GM18868 (cell line): ENCODE measurements around the gene NBAS.
"Not testable (repeated sequence)": the region's sequence is repeated elsewhere in the genome, so short reads cannot be mapped to it uniquely, and the experiment has no call there.

Experiments used
- ATAC-seq: cut with Tn5 transposase; IDR thresholded peaks from one replicate; pipeline ENCODE4 v1.9.1; 2021; ENCODE audit warnings: mild to moderate bottlenecking, moderate library complexity; ENCODE audit not compliant: unreplicated experiment

The NBAS gene

DNA sequence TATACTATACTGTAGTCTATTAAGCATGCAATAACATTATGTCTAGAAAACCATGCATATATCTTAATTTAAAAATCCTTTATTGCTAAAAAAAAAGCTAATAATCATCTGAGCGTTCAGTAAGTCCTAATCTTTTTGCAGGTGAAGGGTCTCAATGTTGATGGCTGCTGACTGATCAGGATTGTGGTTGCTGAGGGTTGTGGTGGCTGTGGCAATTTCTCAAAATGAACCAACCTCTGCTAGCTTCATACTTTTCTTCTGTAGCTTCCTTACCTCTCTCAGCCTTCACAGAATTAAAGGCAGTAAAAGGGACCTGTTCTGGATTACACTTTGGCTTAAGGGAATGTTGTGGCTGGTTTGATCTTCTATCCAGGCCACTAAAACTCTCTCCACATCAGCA is 235.8 kb downstream of the NBAS start:
- no peak for ATAC-seq

DNA sequence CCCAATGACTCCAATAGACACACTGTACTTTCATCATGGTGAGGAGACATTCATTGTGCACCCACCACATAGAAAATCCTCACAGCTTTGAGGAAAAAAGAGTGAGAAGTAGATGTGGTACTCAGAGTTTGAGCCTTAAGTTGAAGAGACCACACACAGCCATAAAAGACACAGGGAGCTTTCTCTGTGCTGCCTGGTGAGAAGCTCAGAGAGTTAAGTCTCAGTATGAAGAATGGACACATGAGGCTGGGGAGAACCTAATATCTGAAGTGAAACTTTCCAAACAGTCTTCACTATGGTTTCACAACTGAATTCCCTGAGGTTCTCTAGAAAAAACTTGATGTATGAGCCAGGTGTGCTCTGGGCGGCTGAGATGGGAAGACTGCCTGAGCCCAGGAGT is 237.9 kb downstream of the NBAS start:
- ATAC-seq, result no peak

GRCh38 chr2:15321481-15321880 is 239.7 kb downstream of the NBAS start:
- not testable (repeated sequence) for ATAC-seq

- ATAC-seq, result no peak
These were observed 244.7 kb downstream of the NBAS start for GRCh38 chr2:15316370-15316814.

DNA sequence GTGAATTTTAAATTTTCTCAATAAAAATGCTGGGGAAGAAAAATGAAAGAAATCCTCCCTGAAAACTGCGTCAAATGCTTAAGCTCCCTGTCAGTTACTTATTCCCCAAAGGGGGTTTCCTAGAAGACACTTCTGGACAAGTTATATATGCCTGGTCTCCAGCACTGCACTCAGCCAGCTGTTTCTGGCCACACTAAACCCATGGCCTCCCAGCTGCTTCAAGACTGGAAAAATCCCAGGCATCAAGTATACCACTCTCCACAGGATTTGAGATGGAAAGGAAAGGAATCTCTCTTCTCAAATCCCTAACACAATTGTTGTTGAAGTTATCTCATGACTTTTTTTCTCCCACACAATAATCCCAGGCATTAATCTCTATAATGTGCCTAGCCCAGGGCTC is 245.7 kb downstream of the NBAS start:
- no peak for ATAC-seq

DNA sequence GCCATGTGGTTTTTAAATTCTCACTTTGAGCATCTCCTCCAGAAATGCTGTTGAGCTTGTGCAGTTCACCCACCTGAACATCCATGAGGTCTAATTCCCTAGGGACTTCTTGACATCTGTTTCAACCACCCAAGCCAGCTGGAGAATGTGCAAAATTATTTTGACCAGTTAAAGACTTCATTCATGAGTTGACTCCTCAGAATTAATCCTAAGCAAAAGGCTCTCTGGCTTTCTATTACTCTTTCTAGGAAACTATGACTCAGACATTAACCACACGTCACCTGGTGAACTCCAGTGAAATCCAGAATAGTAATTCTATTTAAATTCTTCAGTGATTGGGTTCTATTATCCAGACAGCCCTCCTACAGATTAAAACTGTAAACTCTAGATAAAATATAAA is 247.5 kb downstream of the NBAS start:
- ATAC-seq, result peak; percentile 92

GRCh38 chr2:15311926-15312325 is 249.2 kb downstream of the NBAS start:
- no peak for ATAC-seq

GRCh38 chr2:15311201-15311907 is 249.8 kb downstream of the NBAS start:
- ATAC-seq, result peak; percentile 42

DNA sequence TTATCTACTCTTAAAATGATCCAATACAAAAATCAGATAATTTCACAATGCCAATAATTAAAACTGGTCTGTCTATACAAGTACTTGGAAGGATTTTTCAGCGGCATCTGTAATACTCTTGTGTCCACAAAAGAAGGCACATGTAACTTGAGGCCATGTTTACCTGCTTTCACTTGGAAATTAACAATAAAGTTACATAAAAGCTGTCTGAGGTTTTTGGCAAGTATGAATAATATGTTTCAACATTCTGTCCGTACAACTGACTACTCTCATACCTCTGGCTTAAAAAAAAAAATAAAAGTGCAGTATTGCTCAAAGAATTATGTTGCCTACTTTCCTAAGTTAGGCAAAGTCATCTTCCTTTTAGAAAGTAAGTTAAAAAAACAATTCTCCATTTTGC is 253.6 kb downstream of the NBAS start:
- ATAC-seq, result no peak

DNA sequence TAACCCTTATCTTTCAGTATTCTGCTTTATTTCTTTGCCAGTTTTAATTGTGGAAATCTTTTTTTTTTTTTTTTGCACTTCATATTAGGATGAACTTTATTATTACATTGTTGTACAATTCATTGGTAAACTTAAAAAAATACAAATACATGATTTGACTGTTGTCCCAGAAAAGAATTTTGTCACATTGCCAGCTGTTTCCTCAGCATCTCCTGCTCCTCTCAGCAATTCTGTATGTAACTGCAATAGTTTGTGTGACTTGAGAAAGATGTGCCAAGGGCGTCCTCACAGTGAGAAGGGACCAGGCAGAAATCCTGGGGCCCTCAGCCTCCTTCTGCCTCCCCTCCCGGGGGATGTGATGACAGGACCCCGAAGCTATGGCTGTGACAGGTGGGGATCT is 254.4 kb downstream of the NBAS start:
- ATAC-seq, result no peak

DNA sequence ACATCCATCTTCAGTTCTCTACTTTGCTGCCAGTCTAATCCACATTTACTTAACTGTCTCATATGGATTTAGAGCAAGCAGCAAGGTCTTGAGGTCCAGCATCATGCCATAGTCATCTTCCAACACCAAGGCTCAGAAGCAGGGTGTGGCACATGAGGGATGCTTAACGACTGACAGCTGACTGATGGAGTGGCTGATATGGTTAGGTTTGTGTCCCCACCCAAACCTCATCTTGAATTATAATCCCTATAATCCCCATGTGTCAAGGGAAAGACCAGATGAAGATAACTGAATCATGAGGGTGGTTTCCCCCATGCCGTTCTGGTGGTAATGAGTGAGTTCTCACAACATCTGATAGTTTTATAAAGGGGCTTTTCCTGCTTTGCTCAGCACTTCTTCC is 257.3 kb downstream of the NBAS start:
- no peak for ATAC-seq

GRCh38 chr2:15302154-15302553 is 259.0 kb downstream of the NBAS start:
- no peak for ATAC-seq

- ATAC-seq, result no peak
These were observed 260.2 kb downstream of the NBAS start for GRCh38 chr2:15300624-15301573.

- ATAC-seq, result no peak
These were observed 261.1 kb downstream of the NBAS start for GRCh38 chr2:15299904-15300520.

GRCh38 chr2:15298770-15299169 is 262.4 kb downstream of the NBAS start:
- ATAC-seq, result no peak

GRCh38 chr2:15293262-15293937 is 267.7 kb downstream of the NBAS start:
- no peak for ATAC-seq

DNA sequence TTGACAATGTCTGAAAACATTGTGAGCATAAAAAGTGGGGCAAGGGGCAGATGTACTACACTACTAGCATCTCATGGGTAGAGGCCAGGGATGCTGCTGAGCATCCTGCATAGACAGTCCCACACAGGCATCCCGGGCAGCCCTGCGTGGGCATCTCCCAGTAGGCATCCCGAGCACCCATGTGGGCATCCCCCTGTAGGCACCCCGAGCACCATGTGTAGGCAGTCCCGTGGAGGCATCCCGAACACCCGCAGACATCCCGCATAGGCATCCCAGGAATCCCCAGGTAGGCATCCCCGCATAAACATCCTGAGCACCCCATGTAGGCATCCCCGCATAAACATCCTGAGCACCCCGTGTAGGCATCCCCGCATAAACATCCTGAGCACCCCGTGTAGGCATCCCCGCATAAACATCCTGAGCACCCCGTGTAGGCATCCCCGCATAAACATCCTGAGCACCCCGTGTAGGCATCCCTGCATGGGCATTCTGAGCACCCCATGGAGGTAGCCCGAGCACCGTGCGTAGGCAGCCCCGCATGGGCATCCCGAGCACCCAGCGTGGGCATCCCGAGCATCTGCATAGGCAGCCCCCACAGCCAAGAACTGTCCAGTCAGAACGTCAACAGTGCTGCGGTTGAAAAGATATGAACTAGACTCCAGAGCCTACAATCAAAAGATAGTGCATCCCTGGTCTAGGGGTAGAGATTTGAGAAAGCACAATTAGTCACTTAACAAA is 273.5 kb downstream of the NBAS start:
- no peak for ATAC-seq

DNA sequence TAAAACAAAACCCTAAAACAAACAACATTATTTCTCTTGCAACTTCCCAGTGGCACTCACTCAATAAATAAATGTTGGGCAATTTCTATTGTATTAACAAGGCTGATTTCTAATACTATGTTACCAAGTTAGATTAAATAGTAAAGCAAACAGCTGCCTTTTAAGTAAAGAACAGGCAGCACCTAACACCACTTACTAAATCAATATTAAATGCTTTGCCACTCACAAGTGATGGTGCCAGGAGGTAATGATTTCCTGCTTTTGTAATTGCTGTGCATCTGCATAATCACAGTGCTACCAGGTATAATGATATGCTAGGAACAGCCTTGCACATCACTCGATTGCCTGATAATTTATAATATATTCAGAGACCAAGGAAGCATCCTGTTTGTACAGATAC is 276.5 kb downstream of the NBAS start:
- no peak for ATAC-seq

DNA sequence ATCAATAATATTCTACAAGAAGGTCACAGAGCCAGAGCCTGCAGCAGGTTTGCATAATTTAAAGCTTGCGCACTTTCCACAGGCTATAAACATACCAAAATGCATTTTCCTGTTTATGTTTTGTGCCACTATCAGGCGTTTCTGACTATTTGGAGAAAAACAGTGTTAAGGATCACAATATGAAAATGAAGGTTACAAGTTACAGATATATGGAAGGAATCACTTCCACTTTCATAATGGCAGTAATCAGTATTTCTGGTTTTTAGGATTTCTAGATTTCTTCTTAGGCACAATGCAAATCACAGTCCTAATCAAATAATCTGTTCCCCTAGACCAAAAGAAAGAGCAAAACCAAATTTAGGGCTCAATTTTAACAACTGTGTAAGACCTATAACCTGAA is 279.5 kb downstream of the NBAS start:
- no peak for ATAC-seq

GRCh38 chr2:15279201-15279876 is 281.8 kb downstream of the NBAS start:
- ATAC-seq, result no peak
